GM21528 (cell line): ENCODE measurements around the gene ERN2.
A peak's percentile ranks its signal among the peaks of the same experiment; 100 is the strongest.

Source experiments
- ATAC-seq: cut with Tn5 transposase; IDR thresholded peaks from one replicate; pipeline ENCODE4 v1.9.1; 2021; ENCODE audit warnings: mild to moderate bottlenecking, moderate library complexity; ENCODE audit not compliant: unreplicated experiment, low FRiP score

ERN2 gene

GRCh38 chr16:23650674-23651416, 62.2 kb downstream of the ERN2 start:
- ATAC-seq: no peak

- no peak for ATAC-seq
These were observed 70.7 kb downstream of the ERN2 start for GRCh38 chr16:23642246-23642774.

- peak; percentile 94 for ATAC-seq
These were observed 71.9 kb downstream of the ERN2 start, which contains the start of the genes DCTN5 and PALB2 for GRCh38 chr16:23640931-23641765. Gene DCTN5 (plus strand): TSS chr16:23641466. CDS start chr16:23641543, 77 bp downstream. Gene PALB2 (minus strand): TSS chr16:23641310. CDS start chr16:23641157, 153 bp downstream.

GRCh38 chr16:23640615-23640930, 72.4 kb downstream of the ERN2 start:
- ATAC-seq: no peak
